ENCODE measurements around the gene YPEL3.

GRCh38 chr16:30144917-30145316 lies 48.9 kb upstream of the YPEL3 start:
- TF ChIP-seq EZH2 (IDR thresholded peaks at IDR 0.05; ENCODE audit: borderline replicate concordance, insufficient read depth, low read length, poor library complexity, severe bottlenecking) (no peak), CTCF (IDR thresholded peaks at IDR 0.05; ENCODE audit: poor library complexity, severe bottlenecking) (no peak), SMC3 (conservative IDR thresholded peaks at IDR 0.05; ENCODE audit: poor library complexity) (no peak), TAF1 (IDR thresholded peaks at IDR 0.05; ENCODE audit: low read depth) (no peak), RAD21 (conservative IDR thresholded peaks at IDR 0.05) (no peak)

All from neural cell (in vitro differentiated cells).